Lower lobe of right lung (tissue), 2 donors: ENCODE results near the gene ERC1. TPM values are rescaled to one million over a fixed set of nuclear protein-coding genes. Genes with fewer than 3 reads are reported as not detected.
"Not testable (repeated sequence)": the region's sequence is repeated elsewhere in the genome, so short reads cannot be mapped to it uniquely, and the experiment has no call there.

Experiments used
- ATAC-seq, 2 donors: fragments of 200-7000 bp; cut with Tn5 transposase; one replicate each; pipeline ENCODE4 v1.9.1; 2020 to 2022; ENCODE audit warnings: mild to moderate bottlenecking in 2 of 2, moderate library complexity in 2 of 2
- DNase-seq: peaks from one replicate; pipeline ENCODE4 v3.0.0-alpha.2; 2020
- H3K27ac ChIP-seq: fragments of 200-600 bp; one replicate; pipeline ENCODE4 v1.8.0; 2022
- H3K27me3 ChIP-seq: fragments of 200-600 bp; one replicate; pipeline ENCODE4 v1.8.0; 2022; ENCODE audit warnings: low read depth
- H3K36me3 ChIP-seq: fragments of 200-600 bp; one replicate; pipeline ENCODE4 v1.8.0; 2022; ENCODE audit warnings: mild to moderate bottlenecking
- H3K4me1 ChIP-seq: fragments of 200-600 bp; one replicate; pipeline ENCODE4 v1.8.0; 2022
- H3K4me3 ChIP-seq: fragments of 200-600 bp; one replicate; pipeline ENCODE4 v1.8.0; 2022; ENCODE audit warnings: mild to moderate bottlenecking
- H3K9me3 ChIP-seq: fragments of 200-600 bp; one replicate; pipeline ENCODE4 v1.8.0; 2022
- intact Hi-C: fragments of 100-400 bp; cut with DNase I; formaldehyde crosslinking; loops from one replicate; pipeline ENCODE4 v1.11.0; 2022
- total RNA-seq: library from RNA; stranded (reverse); fragmentation: NEBNext Ultra II Directional; extraction: Animal tissue kit (Norgen Biotek cat#: 25700); gene quantifications from one replicate; pipeline ENCODE4 v1.2.1, GENCODE V29; 2021
- TF ChIP-seq, protein P1 (sequence below): fragments of 200-600 bp; IDR thresholded peaks from one replicate; pipeline ENCODE4 v1.8.0; 2022; ENCODE audit warnings: antibody characterized with exemption, mild to moderate bottlenecking
- donor health status: DM: no; HTN: yes; CAD: no; lungs with severe emphysema.

Gene ERC1
- total RNA-seq, 1 donor from 2014 or later, result 66.3 TPM

DNA sequence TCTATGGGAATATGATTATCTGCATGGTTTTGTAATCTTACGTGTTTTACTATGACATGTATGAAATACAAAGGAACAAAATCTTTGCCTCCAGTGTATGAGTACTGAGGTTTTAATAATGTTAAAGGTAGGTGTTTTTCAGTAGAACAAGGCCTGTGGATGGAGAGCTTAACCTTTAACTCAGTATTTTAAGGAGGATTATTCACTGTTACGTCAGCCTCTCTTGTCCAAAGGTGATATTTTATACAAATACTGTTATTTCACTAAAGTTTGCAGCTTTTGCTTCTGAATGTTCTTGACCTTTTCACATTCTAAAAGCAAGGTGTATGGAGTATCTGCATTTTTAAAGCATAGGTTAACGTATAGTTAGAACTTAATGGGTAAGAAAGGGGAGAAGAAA is 195.3 kb downstream of the ERC1 start:
- TF ChIP-seq, protein P1, sequence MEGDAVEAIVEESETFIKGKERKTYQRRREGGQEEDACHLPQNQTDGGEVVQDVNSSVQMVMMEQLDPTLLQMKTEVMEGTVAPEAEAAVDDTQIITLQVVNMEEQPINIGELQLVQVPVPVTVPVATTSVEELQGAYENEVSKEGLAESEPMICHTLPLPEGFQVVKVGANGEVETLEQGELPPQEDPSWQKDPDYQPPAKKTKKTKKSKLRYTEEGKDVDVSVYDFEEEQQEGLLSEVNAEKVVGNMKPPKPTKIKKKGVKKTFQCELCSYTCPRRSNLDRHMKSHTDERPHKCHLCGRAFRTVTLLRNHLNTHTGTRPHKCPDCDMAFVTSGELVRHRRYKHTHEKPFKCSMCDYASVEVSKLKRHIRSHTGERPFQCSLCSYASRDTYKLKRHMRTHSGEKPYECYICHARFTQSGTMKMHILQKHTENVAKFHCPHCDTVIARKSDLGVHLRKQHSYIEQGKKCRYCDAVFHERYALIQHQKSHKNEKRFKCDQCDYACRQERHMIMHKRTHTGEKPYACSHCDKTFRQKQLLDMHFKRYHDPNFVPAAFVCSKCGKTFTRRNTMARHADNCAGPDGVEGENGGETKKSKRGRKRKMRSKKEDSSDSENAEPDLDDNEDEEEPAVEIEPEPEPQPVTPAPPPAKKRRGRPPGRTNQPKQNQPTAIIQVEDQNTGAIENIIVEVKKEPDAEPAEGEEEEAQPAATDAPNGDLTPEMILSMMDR, result no peak
- no peaks in the 10 kb centered on the region for H3K9me3 ChIP-seq

GRCh38 chr12:1188016-1188415 is 197.0 kb downstream of the ERC1 start:
- Histone ChIP-seq H3K27ac (no peak overlapping the region), H3K36me3 (peaks cover 46% of the 10 kb centered on the region), H3K4me1 (no peaks in the 10 kb centered on the region), H3K27me3 (no peaks in the 10 kb centered on the region), H3K9me3 (no peaks in the 10 kb centered on the region), H3K4me3 (no peak overlapping the region)
- TF ChIP-seq, protein P1, result no peak
- ATAC-seq (no peak), DNase-seq (no peak)
- intact Hi-C loops, result no loop called here

More for the DNA sequence above, 195.3 kb downstream of the ERC1 start:
- intact Hi-C loops, result no loop called here
- ATAC-seq, result no peak
- Histone ChIP-seq H3K4me1 (no peaks in the 10 kb centered on the region), H3K4me3 (no peak overlapping the region), H3K27me3 (no peaks in the 10 kb centered on the region), H3K27ac (no peak overlapping the region), H3K36me3 (peaks cover 50% of the 10 kb centered on the region)
- DNase-seq, result no peak

DNA sequence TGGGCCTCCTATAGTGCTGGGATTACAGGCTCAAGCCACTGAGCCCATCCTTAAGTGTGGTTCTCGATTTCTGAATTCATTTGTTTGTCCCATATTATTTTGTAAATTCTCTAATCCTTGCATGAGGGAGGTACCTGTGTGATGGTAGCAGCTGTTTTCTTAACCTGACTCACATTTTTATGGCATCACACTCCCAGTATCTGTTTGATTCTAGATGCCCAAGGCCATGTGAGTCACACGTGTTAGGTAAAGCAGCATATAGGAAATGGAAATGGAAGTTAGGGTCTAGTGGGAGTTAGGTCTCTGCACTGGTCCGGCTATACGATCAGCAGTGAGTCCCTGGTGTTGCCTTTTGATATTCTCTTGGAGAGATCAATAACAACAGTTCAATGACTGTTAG is 198.1 kb downstream of the ERC1 start:
- no peaks in the 10 kb centered on the region for H3K9me3 ChIP-seq
- intact Hi-C loops, result no loop called here
- H3K4me1 ChIP-seq, result no peaks in the 10 kb centered on the region
- H3K4me3 ChIP-seq, result no peak overlapping the region
- no peak for ATAC-seq
- H3K27me3 ChIP-seq, result no peaks in the 10 kb centered on the region
- TF ChIP-seq, protein P1, result no peak
- no peak for DNase-seq
- H3K36me3 ChIP-seq, result peaks cover 37% of the 10 kb centered on the region
- no peak overlapping the region for H3K27ac ChIP-seq

DNA sequence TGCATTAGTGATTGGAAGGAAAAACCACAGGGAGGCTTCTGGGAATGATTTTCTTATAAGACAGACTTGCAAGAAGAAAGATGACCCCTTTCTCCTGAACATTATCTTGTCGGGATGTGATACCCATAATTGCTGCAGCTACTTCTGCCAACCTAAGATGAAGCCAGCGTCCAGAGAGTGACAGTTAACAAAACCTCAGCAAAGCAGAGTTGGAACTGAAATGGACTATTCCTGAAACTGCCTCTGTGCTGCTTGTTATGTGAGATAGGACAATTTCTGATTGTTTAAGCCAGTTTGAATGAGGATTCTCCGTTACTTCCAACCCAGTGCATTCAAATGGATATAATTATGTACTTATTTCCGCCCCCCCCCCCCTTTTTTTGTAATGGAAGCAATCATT is 204.5 kb downstream of the ERC1 start:
- DNase-seq (no peak), ATAC-seq (no peak)
- peaks cover 24% of the 10 kb centered on the region for H3K36me3 ChIP-seq
- H3K27me3 ChIP-seq, result no peaks in the 10 kb centered on the region
- peaks cover 3% of the 10 kb centered on the region for H3K9me3 ChIP-seq
- intact Hi-C loops, result no loop called here
- TF ChIP-seq, protein P1, result no peak
- H3K4me1 ChIP-seq, result no peaks in the 10 kb centered on the region
- no peak overlapping the region for H3K4me3 ChIP-seq
- no peak overlapping the region for H3K27ac ChIP-seq

- intact Hi-C loops, result no loop called here
- Histone ChIP-seq H3K4me1 (no peaks in the 10 kb centered on the region), H3K27ac (no peak overlapping the region), H3K36me3 (peaks cover 4% of the 10 kb centered on the region), H3K9me3 (peaks cover 3% of the 10 kb centered on the region), H3K4me3 (no peak overlapping the region), H3K27me3 (no peaks in the 10 kb centered on the region)
- TF ChIP-seq, protein P1, result no peak
- ATAC-seq (peak in 1 of 2 donors; percentile 40), DNase-seq (no peak)
Measured at GRCh38 chr12:1197264-1198018, 206.4 kb downstream of the ERC1 start.

DNA sequence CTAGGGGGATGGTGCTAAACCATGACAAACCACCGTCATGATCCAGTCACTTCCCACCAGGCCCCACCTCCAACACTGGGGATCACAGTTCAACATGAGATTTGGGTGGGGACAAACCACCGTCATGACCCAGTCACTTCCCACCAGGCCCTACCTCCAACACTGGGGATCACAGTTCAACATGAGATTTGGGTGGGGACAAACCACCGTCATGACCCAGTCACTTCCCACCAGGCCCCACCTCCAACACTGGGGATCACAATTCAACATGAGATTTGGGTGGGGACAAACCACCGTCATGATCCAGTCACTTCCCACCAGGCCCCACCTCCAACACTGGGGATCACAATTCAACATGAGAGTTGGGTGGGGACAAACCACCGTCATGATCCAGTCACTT is 207.8 kb downstream of the ERC1 start:
- H3K9me3 ChIP-seq, H3K4me1 ChIP-seq, DNase-seq: not testable (repeated sequence)

More for the DNA sequence above, 207.8 kb downstream of the ERC1 start:
- H3K27me3 ChIP-seq, H3K4me3 ChIP-seq, ATAC-seq, H3K27ac ChIP-seq, intact Hi-C loops, H3K36me3 ChIP-seq: not testable (repeated sequence)
